ENCODE data around the gene HNRNPK.
"Not testable (repeated sequence)": the region's sequence is repeated elsewhere in the genome, so short reads cannot be mapped to it uniquely, and the experiment has no call there.

HNRNPK gene

DNA sequence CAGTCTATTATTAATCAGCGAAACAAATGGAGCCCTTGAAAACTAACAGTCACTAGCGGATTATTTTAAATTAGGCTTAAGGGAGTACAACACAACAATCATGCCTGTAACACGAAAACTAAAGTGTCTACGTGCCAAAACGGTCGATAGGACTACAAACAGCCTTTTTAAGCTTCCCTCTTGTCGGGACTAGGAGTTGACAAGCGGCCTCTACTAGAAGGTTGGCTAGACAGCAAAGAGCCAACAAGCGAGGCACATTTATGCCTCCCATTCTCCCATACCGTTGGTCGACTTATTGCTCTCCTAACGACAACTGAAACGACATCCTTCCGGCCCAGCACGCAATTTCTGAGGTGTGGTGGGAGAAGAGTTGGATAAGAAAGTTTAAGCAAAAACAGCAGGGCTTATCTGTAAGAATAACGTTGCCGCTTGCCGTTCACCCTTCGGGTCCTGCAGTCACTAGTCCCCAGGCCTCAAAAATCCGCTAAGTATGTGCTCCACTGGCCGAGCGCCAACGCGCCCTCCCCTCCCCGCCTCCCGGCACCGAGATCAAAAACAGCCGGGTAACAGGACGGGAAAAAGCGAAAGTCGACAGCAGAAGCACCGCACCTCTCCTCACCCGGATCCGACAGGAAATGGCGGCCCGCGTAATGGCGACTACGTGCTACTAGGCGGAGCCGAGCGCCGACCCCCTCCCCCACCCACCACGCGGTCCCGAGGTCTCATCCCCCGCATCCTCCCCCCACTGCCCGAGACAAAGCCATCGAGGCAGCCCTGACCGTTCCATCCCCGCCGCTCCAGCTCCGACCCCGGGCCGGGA, 813 bp downstream of the HNRNPK start:
- in situ Hi-C loops (cut with MboI; ENCODE audit: low sequenced_read_pairs): no loop called here

- in situ Hi-C loops (cut with MboI; ENCODE audit: low sequenced_read_pairs): no loop called here
These were observed 2.8 kb downstream of the HNRNPK start for GRCh38 chr9:83977196-83977595.

DNA sequence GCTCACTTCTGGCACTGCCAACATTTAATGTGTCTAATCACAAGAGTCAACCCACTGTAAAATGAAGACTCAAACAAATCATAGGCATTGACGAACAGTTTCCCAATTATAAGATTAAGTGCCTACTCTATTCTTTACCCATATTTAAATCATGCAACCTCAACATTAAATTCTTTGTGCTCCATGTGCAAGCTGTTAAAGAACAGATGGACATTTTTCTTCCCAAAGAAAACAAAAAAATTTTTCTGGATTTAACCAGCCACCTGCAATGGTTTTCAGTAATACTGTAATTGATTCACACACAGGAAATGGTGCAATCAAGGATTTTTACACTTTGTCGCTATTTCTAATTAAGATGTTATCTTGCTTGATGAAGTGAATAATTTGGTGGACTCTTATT, 3.6 kb downstream of the HNRNPK start:
- in situ Hi-C loops (cut with MboI; ENCODE audit: low sequenced_read_pairs): no loop called here

DNA sequence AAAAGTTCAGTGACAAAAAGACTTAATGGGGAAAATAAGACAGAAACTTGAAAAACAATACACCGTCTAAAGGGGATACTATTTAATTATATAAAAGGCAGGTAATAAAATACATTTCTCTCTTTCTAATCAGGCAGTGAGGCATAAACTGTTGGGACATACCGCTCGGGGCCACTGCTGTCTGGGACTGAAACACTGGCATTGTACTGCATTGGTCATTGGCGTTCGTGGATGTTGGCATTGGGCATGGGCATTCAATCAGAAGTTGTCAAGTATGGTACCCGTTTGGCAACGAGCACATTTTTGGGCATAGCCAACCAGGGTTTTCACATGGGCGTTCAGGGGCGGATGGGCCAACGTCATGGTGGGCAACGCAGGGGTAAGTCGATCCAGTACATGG, 4.7 kb downstream of the HNRNPK start:
- in situ Hi-C loops (cut with MboI; ENCODE audit: low sequenced_read_pairs): no loop called here

DNA sequence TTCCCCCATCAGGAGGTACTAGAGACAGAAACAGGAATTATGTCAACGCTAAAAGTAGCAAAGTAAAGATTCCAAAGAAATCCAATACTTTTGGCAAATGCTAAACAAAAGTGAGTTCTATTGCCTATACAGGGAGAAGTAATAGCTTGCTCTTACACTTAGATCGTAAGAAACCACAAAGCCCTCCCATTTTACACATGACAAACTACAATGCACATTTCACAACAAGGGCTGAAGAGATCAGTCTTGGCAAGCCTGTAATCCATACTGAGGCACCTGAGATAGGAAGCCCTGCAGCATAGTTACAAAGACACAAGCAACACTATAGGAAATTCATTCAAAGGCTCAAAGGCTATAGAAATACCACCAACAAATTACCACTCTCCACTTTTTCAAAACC, 7.7 kb downstream of the HNRNPK start:
- in situ Hi-C loops (cut with MboI; ENCODE audit: low sequenced_read_pairs): no loop called here

- in situ Hi-C loops (cut with MboI; ENCODE audit: low sequenced_read_pairs): no loop called here
These were observed 8.5 kb downstream of the HNRNPK start for GRCh38 chr9:83971485-83971884.

DNA sequence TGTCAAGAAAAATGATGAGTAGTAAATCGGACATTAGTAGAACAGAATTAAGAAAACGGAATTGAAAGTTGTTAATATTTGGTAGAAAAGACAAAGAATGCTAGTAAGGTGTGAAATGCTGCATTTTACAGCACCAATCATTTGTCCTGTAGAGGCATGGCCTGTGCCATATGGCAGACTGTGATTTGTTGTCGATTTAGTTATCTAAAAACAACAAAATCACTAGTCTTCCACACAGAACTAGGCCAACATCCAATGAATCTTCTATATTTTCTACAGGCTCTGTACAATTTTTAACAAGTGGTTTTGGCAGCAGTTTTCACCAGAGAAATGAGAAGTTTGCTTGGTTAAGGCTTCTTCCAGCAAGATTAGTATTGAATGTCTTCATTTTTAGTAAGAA, 10.4 kb downstream of the HNRNPK start:
- in situ Hi-C loops (cut with MboI; ENCODE audit: low sequenced_read_pairs): no loop called here

DNA sequence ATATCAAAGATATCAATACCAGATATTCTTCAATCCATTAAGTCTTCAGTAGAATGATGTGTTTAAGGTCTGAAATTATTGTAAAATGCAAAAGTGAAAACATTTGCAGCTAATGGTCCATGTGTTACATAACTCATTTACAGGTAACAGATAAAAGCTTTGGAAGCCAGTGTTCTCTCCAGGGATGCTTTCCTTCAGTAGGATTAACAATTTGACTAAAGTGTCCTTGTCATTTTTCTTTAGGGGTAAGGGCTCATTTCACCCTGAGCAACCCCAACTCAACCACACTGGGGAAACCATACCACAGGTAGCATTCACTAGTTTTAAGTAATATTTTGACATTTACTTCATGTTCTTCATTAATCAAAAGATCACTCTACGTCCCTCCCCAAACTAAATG, 12.9 kb downstream of the HNRNPK start:
- in situ Hi-C loops (cut with MboI; ENCODE audit: low sequenced_read_pairs): no loop called here

DNA sequence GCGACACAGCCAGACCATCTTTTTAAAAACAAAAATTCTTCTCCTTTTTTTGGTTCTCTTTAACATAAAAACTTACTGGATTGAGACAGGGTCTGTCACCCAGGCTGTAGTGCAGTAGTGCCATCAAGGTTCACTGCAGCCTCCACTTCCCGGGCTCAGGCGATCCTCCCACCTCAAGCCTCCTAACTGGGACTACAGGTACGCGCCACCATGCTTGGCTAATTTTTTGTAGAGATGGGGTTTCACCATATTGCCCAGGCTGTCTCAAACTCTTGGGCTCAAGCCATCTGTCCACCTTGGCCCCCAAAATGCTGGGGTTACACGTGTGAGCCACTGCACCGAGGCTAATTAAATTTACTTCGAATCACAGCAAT, 13.8 kb downstream of the HNRNPK start:
- in situ Hi-C loops (cut with MboI; ENCODE audit: low sequenced_read_pairs): no loop called here

GRCh38 chr9:83965350-83966208, 14.4 kb downstream of the HNRNPK start:
- in situ Hi-C loops (cut with MboI; ENCODE audit: low sequenced_read_pairs): no loop called here

DNA sequence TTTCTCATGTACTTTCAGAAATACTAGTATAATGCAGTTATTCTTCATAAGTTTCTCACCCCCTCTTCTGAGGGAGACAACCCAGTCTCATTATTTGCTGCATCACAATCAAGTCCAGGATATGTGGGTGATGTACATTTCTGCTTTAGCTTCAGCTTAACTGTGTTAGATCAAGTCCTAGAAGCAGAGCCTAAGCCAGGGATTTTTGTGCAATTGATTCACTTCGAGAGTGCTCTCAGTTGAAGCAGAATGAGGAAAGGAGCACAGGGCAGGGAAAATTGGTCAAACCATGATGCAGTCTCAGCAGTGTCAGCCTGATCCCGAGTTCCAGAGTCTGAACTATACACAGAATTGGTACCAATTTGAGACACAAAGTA, 15.1 kb downstream of the HNRNPK start:
- in situ Hi-C loops (cut with MboI; ENCODE audit: low sequenced_read_pairs): no loop called here

DNA sequence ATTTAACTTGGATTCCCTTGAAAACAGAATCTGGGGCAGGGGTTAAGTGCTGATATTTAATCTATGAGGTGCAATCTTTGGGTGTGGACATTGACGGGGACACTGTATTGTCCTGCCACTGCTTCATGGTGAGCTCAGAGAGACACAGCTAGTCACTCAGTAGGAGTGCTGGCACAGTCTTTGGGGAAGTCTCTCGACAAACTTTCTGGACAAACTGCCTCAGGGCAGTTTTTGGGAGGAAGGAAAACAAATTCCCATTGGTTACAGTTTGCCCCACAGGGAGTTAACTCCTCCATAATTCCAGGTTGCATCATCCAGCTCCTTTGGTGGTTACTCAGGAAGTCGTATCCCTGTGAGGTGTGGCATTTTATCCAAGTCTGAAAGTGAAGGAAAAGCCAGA, 17.9 kb downstream of the HNRNPK start:
- in situ Hi-C loops (cut with MboI; ENCODE audit: low sequenced_read_pairs): no loop called here

DNA sequence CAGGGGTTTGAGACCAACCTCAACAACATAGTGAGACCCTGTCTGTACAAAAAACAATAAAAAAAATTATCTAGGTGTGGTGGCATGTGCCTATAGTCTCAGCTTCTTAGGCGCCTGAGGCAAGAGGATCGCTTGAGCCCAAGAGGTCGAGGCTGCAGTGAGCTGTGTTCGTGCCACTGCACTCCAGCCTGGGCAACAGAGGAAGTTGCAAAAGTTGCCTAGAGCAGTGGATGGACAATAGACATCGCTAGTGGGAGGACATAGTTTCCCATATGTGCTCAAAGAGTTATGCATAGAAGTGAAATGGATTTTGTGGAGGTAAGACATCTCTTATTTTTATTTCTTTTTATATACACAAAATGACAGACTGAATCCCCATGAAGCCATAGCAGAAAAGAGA, 19.0 kb downstream of the HNRNPK start:
- in situ Hi-C loops (cut with MboI; ENCODE audit: low sequenced_read_pairs): no loop called here

- in situ Hi-C loops (cut with MboI; ENCODE audit: low sequenced_read_pairs): no loop called here
These were observed 21.0 kb downstream of the HNRNPK start for GRCh38 chr9:83959061-83959460.

DNA sequence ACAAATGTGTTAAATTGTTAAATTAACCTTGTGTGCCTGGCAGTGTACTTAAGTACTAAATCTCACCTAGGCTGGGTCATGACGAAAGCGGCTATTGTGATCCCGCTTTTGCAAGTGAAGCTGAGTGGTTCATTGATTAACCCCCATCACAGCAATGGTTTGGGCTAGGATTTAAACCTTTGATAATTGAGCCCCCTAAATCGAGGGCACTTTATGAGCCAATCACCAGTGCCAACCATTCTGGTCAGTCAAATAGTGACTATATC, 22.8 kb downstream of the HNRNPK start:
- in situ Hi-C loops (cut with MboI; ENCODE audit: low sequenced_read_pairs): no loop called here

- in situ Hi-C loops (cut with MboI; ENCODE audit: low sequenced_read_pairs): no loop called here
These were observed 23.4 kb downstream of the HNRNPK start for GRCh38 chr9:83956436-83957247.

DNA sequence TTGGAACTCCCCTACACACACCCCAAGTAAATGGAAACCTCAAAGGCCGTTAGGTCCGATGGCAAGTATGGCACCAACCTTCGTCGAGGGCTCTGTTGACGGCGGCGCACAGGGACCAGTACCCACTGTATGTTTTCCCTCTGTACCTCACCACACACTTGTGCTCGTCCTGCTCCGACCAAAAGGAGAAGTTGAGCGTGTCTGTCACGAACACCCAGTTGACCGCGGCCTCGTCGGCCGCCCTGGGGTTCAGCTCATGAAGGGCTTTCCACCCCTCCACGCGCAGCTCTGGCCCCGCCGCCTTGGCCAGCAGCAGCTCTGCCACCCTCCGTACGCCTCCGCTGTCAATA, 24.0 kb downstream of the HNRNPK start:
- in situ Hi-C loops (cut with MboI; ENCODE audit: low sequenced_read_pairs): no loop called here

GRCh38 chr9:83948096-83948495, 31.9 kb downstream of the HNRNPK start:
- in situ Hi-C loops (cut with MboI; ENCODE audit: low sequenced_read_pairs): not testable (repeated sequence)

GRCh38 chr9:83940590-83941303, 39.3 kb downstream of the HNRNPK start:
- in situ Hi-C loops (cut with MboI; ENCODE audit: low sequenced_read_pairs): no loop called here

DNA sequence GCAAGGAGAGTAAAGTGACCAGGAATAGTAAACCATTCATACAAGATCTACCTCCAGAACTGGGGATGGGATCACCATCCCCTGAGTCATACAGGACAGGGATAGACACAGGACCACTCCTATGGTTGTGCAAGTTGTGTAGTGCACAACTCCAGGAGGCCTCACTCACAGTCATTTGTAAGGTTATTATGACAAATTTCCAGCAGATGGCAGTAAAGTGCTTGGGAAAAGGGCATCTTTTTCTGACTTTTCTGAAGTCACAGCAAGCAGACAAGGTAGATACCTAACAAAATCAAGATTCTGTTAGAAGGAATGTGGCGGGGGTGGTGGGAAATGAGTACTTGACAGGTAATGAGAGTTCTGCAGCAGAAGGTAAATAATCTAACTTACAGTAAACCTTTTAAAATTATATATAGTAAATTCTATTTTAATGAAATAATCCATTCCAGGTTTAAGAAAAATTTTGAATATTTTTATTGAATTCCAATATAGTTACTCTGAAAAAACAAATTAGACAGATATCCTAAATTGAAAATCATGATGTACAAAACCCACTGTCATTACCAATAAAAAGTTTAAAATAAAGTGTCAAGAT, 42.1 kb downstream of the HNRNPK start:
- in situ Hi-C loops (cut with MboI; ENCODE audit: low sequenced_read_pairs): loop anchor here (10.0 kb wide), 1 partner anchor 317 kb away; no protein-coding TSS in a partner anchor

DNA sequence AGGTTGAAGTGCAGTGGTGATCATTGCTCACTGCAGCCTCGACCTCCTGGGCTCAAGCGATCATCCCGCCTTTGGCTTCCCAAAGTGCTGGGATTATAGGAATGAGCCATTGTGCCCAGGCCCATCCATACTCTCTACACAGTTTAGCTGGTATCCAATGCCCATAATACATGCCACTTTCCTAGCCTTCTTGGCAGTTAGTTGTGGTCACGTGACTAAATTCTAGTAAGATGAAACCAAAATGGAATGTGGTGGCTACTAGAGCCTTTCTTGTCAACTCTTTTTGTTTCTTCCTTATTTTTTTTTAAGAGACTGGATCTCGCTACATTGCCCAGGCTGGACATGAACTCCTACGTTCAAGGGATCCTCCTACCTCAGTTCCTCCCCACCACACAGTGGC, 43.5 kb downstream of the HNRNPK start:
- in situ Hi-C loops (cut with MboI; ENCODE audit: low sequenced_read_pairs): loop anchor here (10.0 kb wide), 1 partner anchor 318 kb away; no protein-coding TSS in a partner anchor

All from HL-60/S4 treated with phorbol 12-myristate 13-acetate at 8.2 ng/mL for 4 days and 3 days (cell line).